K562 (cell line): ENCODE results near the gene VGF. TPM values are rescaled to one million over a fixed set of nuclear protein-coding genes. Genes with fewer than 3 reads are reported as not detected.

Experiments
- BRD4 ChIP-seq: fragments of 200-600 bp; sonication (generic); IDR thresholded peaks from 2 replicates; pipeline ENCODE4 v1.6.1; 2017; ENCODE audit warnings: inconsistent platforms
- GABPB1 ChIP-seq: sonication (generic); formaldehyde crosslinking; IDR thresholded peaks from 2 replicates; pipeline ENCODE4 v1.8.0; 2022; ENCODE audit warnings: mild to moderate bottlenecking, missing genetic modification reagents
- HNRNPL ChIP-seq: fragments of 200-400 bp; formaldehyde crosslinking; IDR thresholded peaks from 2 replicates; pipeline ENCODE4 v1.6.1; 2017; ENCODE audit warnings: low read depth, mild to moderate bottlenecking, low read length
- KLF1 ChIP-seq: fragments of 450-650 bp; IDR thresholded peaks from 2 replicates; pipeline ENCODE4 v1.6.1; 2016; ENCODE audit warnings: missing genetic modification characterization, missing compliant biosample characterization
- MEF2A ChIP-seq: IDR thresholded peaks from 2 replicates; pipeline ENCODE4 v1.6.1; 2011; ENCODE audit warnings: low read depth, mild to moderate bottlenecking, low read length, moderate library complexity; ENCODE audit not compliant: control insufficient read depth
- PHTF2 ChIP-seq: fragments of 250-450 bp; sonication (Bioruptor Pico); IDR thresholded peaks from 2 replicates; pipeline ENCODE4 v1.5.0; 2021; ENCODE audit warnings: mild to moderate bottlenecking
- ZNF57 ChIP-seq: fragments of 450-650 bp; formaldehyde crosslinking; IDR thresholded peaks from 2 replicates; pipeline ENCODE4 v1.4.0; 2020; ENCODE audit warnings: mild to moderate bottlenecking, moderate library complexity
- polyA plus RNA-seq, 8 experiments: library from polyadenylated mRNA; depleted of rRNA in 4 of 8; stranded (reverse) in 5 of 8; unstranded in 3 of 8; fragments of >200 nt; fragmentation: Nextera tagmentation in 2 of 8; fragmentation: Illumina TruSeq in 1 of 8; extraction: Ambion mirVana in 2 of 8; extraction: Trizol in 1 of 8; gene quantifications; 2 replicates each; pipeline versions ENCODE4 v1.2.1 to v1.2.3, GENCODE V29; 2011 to 2014; ENCODE audit warnings: inconsistent platforms in 1 of 8, missing spikeins in 1 of 8
- total RNA-seq, 7 experiments: library from RNA; depleted of rRNA in 6 of 7; stranded (reverse); fragments of >200 nt in 6 of 7; fragmentation: Illumina TruSeq in 2 of 7; extraction: Trizol in 2 of 7; gene quantifications; 2 replicates each; pipeline versions ENCODE4 v1.2.1 to v1.2.3, GENCODE V29; 2011 to 2021; ENCODE audit warnings: low replicate concordance in 1 of 7
- TF ChIP-seq, protein P1 (sequence below): sonication (generic); formaldehyde crosslinking; IDR thresholded peaks from 2 replicates; pipeline ENCODE4 v1.8.1; 2023; ENCODE audit warnings: missing genetic modification reagents, mild to moderate bottlenecking, borderline replicate concordance
- TF ChIP-seq, protein P2 (sequence below), 2 experiments: fragments of 450-650 bp; formaldehyde crosslinking in 1 of 2; IDR thresholded peaks; 2 replicates each; pipeline versions ENCODE4 v1.4.0 to v1.6.1; 2014 to 2020; ENCODE audit warnings: mild to moderate bottlenecking in 2 of 2, borderline replicate concordance in 1 of 2, low read depth in 1 of 2
- TF ChIP-seq, protein P3 (sequence below): sonication (generic); formaldehyde crosslinking; IDR thresholded peaks from 2 replicates; pipeline ENCODE4 v1.9.0; 2022; ENCODE audit warnings: mild to moderate bottlenecking, missing genetic modification reagents
- TF ChIP-seq, protein P4 (sequence below): fragments of 450-650 bp; formaldehyde crosslinking; IDR thresholded peaks from 2 replicates; pipeline ENCODE4 v1.4.0; 2020; ENCODE audit warnings: mild to moderate bottlenecking, moderate library complexity

The VGF gene
- total and polyA plus RNA-seq, 9 of the 15 experiments (the other 6 are each of a cell fraction or from before 2014, with no cell fraction given) = 0.03 to 5.7 (median 0.34) TPM

DNA sequence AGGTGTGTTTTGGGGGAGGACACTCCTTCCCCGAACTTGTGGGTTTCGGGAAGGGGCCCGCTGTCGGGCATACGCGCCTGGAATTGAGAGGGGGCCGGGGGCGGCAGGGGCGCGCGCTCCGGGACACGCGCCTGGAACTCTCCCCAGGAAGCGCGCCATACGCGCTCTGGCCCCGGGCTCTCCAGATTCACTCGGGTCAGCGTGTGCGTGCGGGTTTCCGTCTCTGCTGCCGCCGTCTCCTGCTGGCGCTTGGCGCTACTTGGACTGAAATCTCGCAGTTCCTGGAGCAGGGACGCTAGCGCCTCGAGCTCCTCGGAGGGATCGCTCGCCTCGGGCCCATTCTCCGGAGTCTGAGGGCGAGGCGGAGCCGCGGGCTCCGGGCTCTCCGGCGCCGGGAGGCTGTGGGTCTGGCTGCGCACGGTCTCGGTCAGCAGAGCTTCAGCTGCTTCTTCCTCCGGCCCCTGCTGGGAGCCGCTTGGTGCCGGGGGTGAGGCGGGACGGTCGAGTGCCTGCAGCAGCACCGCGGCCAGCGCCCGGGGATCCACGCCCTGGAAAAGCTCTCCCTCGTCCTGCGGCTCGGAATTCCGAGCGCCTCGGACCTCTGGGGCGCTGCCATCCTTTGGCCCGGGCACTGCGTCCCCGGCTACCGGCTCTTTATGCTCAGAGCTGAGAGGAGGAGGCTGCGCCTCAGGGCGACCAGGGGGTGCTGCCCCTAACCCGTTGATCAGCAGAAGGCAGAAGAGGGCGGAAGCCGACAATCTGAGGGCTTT, 1.1 kb downstream of the VGF start (continued):
- TF ChIP-seq, protein P1, sequence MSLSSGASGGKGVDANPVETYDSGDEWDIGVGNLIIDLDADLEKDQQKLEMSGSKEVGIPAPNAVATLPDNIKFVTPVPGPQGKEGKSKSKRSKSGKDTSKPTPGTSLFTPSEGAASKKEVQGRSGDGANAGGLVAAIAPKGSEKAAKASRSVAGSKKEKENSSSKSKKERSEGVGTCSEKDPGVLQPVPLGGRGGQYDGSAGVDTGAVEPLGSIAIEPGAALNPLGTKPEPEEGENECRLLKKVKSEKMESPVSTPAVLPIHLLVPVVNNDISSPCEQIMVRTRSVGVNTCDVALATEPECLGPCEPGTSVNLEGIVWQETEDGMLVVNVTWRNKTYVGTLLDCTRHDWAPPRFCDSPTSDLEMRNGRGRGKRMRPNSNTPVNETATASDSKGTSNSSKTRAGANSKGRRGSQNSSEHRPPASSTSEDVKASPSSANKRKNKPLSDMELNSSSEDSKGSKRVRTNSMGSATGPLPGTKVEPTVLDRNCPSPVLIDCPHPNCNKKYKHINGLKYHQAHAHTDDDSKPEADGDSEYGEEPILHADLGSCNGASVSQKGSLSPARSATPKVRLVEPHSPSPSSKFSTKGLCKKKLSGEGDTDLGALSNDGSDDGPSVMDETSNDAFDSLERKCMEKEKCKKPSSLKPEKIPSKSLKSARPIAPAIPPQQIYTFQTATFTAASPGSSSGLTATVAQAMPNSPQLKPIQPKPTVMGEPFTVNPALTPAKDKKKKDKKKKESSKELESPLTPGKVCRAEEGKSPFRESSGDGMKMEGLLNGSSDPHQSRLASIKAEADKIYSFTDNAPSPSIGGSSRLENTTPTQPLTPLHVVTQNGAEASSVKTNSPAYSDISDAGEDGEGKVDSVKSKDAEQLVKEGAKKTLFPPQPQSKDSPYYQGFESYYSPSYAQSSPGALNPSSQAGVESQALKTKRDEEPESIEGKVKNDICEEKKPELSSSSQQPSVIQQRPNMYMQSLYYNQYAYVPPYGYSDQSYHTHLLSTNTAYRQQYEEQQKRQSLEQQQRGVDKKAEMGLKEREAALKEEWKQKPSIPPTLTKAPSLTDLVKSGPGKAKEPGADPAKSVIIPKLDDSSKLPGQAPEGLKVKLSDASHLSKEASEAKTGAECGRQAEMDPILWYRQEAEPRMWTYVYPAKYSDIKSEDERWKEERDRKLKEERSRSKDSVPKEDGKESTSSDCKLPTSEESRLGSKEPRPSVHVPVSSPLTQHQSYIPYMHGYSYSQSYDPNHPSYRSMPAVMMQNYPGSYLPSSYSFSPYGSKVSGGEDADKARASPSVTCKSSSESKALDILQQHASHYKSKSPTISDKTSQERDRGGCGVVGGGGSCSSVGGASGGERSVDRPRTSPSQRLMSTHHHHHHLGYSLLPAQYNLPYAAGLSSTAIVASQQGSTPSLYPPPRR = no peak
- no peak for TF ChIP-seq GABPB1 (CRISPR knock-in tag)
- no peak for TF ChIP-seq KLF1 (tag)
- TF ChIP-seq, protein P2, sequence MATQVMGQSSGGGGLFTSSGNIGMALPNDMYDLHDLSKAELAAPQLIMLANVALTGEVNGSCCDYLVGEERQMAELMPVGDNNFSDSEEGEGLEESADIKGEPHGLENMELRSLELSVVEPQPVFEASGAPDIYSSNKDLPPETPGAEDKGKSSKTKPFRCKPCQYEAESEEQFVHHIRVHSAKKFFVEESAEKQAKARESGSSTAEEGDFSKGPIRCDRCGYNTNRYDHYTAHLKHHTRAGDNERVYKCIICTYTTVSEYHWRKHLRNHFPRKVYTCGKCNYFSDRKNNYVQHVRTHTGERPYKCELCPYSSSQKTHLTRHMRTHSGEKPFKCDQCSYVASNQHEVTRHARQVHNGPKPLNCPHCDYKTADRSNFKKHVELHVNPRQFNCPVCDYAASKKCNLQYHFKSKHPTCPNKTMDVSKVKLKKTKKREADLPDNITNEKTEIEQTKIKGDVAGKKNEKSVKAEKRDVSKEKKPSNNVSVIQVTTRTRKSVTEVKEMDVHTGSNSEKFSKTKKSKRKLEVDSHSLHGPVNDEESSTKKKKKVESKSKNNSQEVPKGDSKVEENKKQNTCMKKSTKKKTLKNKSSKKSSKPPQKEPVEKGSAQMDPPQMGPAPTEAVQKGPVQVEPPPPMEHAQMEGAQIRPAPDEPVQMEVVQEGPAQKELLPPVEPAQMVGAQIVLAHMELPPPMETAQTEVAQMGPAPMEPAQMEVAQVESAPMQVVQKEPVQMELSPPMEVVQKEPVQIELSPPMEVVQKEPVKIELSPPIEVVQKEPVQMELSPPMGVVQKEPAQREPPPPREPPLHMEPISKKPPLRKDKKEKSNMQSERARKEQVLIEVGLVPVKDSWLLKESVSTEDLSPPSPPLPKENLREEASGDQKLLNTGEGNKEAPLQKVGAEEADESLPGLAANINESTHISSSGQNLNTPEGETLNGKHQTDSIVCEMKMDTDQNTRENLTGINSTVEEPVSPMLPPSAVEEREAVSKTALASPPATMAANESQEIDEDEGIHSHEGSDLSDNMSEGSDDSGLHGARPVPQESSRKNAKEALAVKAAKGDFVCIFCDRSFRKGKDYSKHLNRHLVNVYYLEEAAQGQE (IDR thresholded peaks at IDR 0.05; ENCODE audit: borderline replicate concordance) = peak; percentile 98
- TF ChIP-seq, protein P2 (CRISPR knock-in tag; IDR thresholded peaks at IDR 0.05; ENCODE audit: low read depth) = peak; percentile 96
- no peak for TF ChIP-seq ZNF57 (CRISPR knock-in tag)
- no peak for TF ChIP-seq PHTF2 (CRISPR knock-in tag)
- TF ChIP-seq, protein P3, sequence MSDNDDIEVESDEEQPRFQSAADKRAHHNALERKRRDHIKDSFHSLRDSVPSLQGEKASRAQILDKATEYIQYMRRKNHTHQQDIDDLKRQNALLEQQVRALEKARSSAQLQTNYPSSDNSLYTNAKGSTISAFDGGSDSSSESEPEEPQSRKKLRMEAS (CRISPR knock-in tag) = no peak
- no peak for TF ChIP-seq MEF2A
- no peak for TF ChIP-seq HNRNPL
- TF ChIP-seq, protein P4, sequence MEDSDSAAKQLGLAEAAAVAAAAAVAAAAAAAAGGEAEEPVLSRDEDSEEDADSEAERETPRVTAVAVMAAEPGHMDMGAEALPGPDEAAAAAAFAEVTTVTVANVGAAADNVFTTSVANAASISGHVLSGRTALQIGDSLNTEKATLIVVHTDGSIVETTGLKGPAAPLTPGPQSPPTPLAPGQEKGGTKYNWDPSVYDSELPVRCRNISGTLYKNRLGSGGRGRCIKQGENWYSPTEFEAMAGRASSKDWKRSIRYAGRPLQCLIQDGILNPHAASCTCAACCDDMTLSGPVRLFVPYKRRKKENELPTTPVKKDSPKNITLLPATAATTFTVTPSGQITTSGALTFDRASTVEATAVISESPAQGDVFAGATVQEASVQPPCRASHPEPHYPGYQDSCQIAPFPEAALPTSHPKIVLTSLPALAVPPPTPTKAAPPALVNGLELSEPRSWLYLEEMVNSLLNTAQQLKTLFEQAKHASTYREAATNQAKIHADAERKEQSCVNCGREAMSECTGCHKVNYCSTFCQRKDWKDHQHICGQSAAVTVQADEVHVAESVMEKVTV (CRISPR knock-in tag) = no peak
- TF ChIP-seq BRD4 = no peak
